Hematopoietic multipotent progenitor cell (in vitro differentiated cells): Measurements from ENCODE around the gene CCDC188. TPM values are rescaled to one million over a fixed set of nuclear protein-coding genes. Genes with fewer than 3 reads are reported as not detected.

Source experiments
- DNase-seq, 3 donors: peaks; one replicate each; pipeline ENCODE4 v3.0.0-alpha.2; 2011 to 2015; ENCODE audit warnings: low read depth in 2 of 3, low spot score in 2 of 3
- total RNA-seq: library from RNA; depleted of rRNA; stranded (reverse); fragments of >200 nt; gene quantifications from one replicate; pipeline ENCODE4 v1.2.3, GENCODE V29; 2012

Gene CCDC188
- total RNA-seq, 1 donor, result 1.6 TPM

DNA sequence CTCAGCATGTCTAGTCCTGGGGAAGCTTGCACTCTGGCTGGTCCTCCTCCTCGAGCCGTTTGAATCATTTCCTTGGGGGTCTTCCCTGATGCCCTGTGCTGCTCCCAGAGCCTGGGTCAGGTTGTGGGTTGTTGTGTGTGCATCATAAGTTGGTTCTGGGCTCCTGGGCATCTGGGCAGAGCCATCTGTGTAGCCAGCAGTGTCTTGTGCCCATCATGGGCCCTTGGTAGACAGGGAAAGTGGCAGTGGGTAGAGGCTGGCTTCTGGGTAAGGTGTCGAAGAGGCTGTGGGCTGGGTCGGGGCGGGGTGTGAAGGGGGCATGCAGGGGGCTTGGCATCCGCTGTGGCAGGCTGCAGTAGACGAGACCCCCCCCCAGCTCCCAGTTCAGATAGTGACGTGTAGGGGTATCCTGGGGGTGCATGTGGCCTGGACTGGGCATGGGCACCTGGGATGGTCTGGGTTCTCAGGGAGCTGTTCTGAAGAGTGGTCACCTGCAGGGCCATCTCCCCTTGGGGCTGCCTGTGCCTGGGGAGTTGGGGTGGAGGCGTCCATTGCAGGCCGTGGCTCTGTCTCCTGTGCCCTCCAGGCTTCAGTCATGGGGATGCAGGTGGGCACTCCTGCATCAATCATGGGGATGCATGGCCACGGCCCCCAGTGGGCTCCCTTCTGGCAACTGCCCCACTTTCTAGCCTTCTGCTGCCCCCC lies 26.6 kb downstream of the CCDC188 start:
- DNase-seq, result no peak

DNA sequence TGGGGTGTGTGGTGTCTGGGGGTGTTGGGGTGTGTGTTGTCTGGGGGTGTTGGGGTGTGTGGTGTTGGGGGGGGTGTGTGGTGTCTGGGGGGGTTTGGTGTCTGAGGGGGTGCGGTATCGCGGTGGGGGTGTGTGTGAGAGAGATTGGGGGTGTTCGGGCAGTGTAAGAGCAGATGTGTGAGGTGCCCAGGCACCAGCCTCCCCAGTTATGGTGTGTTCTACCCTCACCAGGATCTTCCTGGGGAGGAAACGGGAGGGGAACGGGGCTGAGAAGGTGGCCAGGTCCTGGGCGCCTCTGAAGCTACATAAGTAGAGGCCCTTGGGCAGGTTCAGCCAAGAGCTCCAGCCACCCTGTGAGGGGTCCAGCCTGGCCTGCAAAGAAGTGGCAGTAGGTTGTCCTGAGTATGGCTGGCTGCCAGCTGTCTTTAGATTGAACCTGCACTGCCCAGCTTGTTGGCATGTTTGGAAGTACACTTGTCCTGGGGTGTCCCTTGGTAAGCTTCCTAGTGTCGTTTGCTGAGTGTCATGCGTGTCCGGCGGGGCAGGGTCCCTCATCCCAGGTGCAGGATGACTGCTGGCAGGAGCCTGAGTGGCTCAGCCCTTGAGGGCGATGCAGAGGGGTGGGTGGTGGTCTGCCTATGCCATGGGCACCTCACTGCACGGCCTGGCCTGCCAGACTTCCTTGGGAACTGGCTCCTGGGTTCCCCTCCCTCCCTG lies 27.3 kb downstream of the CCDC188 start:
- DNase-seq, result no peak

DNA sequence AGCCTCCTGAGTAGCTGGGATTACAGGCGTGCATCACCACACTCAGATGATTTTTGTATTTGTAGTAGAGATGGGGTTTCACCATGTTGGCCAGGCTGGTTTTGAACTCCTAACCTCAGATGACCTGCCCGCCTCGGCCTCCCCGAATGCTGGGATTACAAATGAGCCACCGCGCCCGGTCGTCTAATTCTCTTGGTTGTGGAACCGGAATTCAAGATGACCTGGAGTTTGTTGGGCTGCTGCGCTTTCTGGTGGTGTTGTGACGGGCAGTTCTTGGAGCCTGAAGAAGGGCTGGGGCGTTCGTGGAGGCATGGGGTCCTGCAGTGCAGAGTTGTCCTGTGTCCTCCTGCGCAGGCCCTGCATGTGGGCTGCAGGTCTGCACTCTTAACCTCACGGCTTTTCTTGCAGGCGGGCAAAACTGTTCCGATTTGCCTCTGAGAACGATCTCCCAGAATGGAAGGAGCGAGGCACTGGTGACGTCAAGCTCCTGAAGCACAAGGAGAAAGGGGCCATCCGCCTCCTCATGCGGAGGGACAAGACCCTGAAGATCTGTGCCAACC lies 28.9 kb downstream of the CCDC188 start:
- DNase-seq, result no peak

DNA sequence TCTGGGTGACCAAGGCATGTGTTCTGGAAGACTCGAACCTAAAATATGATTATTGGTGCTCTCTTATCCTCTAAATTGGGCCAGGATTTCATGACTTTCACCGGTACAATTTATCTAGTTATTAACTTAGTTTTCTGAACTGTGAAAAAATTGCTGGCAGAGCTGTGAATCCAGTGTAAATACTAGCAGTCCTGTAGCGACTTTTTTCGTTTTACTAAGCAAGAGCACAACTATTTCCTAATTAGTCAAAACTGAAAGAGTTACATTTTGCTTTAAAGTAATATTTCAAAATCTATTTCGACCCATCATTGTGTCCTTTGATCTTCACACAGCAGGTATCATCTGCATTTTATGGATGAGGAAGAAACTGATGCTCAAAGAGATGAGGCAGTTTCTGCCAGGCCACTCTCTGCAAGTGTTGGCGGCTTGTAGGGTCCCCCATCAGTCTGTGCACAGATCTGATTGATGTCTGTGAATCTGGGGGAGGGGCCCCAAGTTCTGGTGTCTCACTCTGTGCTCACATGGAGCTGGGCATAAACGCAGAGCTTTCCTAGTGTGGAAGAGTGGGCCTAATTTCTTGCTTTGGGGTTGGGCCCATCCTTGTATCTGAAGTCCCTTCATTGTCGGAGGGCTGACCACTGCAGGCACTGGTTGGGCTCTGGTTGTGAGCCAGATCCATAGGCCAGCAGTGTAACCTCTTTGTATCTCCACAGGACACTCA lies 32.4 kb downstream of the CCDC188 start:
- DNase-seq, result no peak

DNA sequence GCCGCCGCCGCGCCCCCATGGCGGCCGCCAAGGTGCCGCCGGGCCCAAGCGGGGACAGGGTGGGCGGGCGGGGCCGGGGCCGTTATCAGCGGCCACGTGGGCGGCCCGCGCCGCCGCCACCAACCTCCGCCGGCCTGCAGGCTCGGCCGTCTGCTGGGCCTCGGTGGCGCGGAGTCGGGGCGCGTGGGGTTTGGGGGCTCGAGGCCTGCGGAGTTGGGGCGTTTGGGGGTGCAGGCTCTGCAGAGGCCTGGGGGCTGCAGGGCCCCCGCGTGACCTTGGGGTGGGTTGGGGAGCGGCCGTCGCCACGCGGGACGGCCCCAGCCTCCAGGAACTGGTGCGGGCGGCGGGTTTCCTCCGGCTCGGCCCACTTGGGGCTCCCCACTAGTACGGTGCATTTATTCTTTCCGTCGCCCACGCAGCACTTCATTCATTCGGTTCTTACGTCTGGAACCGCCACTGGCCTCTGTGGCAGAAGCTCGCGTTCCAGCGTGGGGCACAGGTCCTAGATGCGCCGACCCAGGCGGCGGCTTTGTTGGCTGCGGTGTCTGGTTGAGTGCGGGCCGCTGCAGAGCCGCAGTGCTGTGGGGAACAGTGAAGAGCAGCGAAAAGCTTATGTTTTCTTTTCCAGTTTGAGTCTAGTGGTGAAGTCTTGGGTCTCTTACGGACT lies 33.1 kb downstream of the CCDC188 start:
- DNase-seq, result peak in 2 of 3 donors; percentile 31 to 33

DNA sequence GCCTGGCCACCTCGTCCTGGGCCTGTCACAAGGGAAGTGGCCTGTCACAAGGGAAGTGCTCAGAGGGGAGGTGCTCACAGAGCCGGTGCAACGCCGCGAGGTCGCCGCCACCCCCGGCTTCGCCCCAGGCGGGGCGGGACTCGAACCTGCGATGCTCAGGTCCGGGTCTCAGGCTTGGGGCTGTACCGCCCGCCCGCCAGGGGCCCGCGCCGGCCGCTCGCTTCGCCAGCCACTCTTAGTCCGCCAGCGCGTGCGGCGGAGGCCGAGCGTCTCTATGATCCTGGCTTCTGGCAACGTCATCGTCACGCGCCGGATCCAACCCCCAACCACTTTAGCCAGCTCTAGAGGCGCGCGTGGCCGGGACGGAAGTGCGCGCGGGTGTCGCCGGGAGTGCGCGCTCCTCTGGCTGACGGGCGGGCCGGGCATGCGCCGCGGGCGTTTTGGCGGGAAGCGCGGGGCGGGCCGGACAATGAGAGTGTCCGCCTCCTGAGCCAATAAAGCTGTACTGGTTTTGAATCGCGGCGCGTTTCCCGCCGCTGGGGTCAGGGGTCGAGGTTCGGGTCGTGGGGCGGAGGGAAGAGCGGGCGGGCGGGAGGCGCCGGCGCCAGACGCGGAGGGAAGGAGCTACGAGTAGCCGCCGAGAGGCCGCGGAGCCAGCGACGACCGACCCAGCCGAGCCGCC lies 33.8 kb downstream of the CCDC188 start, which contains the start of gene TRMT2A:
Gene TRMT2A (minus strand): TSS at position 276 of the 682 bp plus-strand sequence. CDS start 320 bp downstream, outside the sequence.
- DNase-seq, result peak; percentile 95 to 99 (median 99)

DNA sequence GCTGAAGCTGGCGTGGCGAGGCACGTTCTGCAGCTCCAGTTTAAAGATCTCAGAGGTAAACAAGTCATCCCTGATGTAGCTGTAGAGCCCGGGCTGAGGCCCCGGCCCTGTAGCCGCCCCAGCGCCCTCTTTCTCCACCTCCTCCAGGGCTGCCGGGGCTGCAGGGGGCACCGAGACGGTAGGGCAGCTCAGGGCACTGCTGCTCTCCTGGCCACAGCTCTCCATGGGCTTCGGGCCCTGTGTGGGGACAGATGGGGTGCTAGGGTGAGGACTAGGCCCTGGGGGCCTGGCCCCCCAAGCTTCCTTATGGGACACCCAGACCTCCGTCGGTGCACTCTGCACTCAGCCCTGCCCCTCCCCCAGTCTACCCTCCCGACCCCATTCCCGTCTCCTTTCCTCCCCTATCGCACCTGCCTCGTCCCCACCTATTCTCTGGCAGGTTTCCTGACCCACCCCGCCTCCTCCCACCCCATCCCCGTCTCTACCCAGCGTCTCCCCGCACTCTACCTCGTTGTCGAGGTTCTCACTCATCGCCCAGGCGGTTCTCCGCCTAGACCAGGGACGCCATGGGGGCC lies 34.4 kb downstream of the CCDC188 start:
- DNase-seq, result peak in 2 of 3 donors; percentile 2 to 19

DNA sequence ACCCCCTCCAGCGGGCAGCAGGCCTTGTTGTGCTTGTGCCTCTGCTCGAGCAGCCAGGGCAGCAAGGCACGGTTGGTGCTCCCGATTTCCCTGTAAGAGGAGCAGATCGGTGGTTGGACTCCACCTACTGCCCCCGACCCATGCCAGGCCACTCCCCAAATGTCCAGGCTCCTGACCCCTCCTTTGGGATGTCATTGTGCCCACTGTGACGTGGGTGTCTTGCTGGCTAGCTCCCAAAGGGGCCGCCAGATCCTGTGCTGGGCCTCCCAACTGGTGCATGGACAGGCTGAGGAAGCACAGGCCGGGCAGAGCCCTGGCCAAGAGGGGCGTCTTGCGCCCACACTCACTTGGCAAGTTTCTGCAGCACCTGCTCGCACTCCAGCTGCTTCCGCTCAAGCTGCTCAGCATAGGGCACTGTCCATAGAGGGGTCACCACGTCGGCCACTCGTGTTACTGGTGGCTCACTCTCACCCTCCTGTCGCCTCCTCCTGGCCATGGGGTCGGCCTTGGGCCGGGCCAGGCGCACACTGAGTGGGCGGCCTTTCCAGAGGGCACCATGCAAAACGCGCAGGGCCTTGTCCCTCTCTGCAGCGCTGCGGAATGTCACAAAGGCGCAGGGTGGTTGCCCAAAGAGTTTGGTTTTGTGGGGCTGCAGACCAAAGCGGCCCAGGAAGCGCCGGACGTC lies 35.0 kb downstream of the CCDC188 start, which contains the start of gene RANBP1:
Gene RANBP1 (plus strand): TSS at position 414 of the 685 bp plus-strand sequence. CDS start 81 bp downstream, at position 495.
- no peak for DNase-seq

DNA sequence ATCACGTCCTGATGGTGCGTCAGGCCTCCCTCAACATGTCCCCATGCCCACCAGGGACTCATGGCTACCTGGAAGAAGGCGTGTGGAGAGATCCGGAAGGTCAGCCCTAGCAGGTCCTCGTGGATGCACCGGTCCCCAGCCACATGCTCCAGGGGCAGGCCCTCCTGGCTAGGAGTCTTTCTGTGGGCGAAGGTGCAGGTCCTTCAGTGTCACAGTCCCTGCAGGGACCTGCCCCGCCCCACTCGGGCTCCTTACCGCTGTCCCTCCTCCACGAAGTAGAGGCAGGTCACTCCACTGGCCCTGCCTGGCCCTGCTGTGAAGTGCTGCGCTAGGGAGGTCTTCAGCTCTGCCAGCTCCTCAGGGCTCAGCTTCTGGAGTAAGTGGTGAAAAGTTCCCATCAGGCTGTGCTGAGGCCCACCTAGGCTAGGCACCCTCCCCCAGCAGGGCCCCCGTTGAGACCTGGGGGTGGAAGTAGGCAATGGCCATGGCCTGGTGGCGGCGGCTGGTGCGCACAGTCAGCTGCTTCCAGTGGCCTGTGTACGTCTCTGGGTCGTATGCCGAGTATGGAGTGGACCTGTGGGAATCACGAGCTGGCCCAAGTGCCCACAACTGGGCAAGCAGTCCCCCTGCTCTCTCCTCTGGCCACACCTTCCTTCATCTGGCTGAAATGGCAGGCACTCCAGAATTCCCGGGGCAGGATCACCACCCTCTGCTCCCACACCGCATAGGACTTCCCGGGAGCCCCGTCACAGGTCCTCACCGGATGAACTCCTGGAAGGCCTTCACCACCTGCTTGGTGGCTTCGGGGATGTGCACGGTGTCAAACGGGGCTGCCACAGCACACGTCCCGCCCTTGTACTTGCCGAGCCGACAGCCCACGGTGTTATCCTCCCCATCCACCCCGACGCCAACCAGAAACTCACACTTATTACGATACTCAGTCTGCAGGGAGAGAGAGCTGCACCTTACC lies 36.1 kb downstream of the CCDC188 start:
- DNase-seq, result no peak

DNA sequence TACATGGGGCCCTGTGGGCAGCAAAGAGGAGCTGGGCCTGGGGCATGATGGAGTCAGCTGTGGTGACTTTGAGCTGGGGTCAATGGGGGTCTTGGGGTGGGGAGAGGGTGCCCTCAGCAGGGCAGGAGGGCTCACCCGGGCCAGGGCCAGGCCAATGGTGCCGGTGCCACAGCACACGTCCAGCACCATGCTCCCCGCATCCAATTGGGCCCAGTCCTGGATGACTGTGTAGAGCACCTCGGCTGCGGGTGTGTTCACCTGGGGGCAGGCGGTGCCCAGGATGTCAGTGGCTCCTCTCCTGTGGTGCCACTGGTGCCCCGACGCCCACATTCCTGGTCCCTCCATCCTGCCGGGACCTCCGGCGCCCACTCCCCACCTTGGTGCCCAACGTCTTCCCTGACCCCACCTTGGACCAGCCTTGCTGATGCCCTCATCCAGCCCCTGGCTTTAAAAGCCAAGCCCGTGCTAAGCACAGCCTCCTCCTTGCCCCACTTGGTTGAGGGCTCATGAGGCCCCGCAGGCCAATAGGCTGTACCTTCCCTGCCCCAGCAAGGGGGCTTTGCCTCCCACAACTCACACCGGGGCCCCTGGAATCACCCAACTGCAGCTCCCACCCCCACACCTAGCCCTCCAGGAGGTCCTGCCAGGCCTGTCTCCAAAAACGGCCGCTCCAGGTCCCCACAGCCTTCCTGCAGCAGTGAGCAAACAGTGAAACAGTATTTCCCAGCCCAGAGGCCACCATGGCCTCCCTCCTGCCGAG lies 37.1 kb downstream of the CCDC188 start:
- DNase-seq, result no peak

DNA sequence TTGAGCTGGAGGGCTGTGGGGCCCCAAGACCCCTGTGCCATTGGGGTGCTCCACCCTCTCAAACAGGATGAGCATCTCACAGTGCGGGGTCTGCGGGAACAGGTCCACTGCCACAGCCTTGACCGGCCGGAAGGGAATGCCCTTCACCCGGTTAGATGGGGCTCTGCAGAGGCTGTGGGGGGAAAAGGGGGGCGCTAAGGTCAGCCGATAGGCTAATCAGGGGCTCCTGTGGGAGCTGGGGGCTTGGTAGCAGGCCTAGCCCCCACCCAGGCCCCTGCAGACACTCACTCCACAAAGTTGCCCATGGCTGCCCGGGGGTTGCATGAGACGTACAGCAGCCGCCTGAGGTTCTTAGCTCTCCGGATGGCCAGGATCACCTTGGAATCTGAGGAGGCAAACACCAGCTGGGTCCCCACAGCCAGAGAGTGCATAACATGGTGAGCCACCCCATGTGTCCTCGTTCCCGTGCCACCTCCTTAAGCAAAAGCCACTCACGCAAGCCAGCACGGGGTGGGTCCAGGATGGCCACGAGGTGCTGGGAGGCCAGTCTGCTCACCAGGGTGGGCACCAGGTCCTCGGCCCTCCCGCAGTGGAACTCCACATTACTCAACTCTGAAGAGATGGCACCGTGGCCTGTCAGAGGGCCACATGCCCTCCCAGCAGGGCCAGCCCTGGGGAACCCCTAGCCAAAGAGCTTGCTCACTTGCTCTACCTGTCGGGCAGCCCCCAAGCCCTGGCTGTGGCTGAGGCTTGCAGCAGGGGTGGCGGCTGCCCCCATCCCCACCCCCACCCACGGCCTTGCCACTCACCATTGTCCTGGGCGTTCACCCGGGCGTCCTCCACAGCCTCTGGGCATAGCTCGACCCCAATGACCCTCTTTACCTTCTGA lies 38.0 kb downstream of the CCDC188 start:
- DNase-seq, result no peak

DNA sequence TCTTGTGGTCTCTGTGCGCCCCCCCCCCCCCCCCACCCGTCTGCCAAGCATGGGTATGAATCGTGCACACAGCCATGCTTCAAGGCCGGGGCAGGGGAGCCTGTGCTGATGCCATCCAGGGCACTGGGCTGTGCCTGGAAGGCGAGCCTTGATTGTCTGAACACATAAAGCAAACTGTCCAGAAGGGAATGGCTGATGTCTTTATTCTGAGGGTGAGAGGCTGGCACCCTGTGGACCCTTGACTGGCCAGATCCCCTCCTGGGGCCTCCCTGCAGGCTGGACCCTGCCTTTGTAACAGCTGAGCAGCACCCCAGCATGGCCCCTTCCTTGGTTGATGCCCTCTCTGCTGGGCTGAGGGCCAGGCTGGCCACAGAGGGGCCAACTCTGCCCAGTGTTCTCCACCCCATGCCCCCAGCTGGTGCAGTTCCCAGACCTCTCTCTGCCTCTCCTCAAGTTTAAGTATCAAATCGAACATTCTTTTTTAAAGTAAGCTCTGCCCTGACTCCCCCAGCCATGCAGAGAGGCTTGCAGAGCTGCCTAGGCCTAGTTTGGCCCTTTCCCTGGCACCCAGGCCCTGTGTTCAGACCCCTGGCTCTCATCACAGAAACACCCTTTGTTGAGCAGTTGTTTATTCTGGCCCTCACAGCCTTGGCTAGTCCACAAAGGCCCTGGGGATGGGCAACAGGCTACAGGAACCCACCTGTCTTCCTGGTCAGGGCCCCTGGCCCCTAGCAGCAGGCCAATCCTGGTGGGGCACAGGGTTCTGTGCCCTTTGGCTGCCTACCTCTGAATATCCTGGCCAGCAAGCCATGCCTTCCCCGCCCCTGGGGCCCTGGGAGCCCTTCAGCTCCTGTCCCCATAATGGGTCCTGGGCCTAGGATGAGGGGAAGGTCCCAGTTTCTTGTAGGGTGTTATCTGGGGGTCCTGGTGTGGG lies 38.9 kb downstream of the CCDC188 start:
- no peak for DNase-seq

DNA sequence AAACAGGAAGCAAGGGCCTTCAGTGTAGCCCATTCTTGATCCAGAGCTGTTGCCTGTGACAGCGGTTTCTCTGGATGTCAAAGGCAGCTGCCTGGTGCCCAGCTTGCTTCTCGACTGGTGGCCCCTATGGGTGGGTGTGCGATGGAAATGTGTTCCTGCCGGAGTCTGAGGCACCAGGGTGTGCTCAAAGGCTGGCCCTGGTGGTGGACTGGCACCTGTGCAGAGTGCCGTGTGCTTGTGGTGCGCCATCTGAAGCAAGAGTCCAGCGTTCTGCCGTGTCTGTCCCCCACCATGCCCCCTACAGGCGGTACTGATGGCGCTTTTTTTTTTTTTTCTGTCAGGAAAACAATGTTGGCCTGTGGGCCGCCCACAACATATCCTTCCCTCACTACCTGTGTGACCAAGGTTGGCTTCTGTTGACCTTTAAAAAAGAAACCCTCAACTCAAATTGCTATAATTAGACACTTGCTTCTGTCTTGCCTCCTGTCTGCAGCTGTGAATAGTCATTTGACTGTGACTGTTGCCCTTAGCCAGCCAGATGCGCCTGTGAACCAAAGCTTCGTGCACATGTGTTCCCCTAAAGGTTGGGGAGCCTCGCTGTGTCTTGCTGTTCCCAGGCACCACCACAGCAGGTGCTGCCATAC lies 39.7 kb downstream of the CCDC188 start:
- DNase-seq, result peak in 2 of 3 donors; percentile 50 to 53

DNA sequence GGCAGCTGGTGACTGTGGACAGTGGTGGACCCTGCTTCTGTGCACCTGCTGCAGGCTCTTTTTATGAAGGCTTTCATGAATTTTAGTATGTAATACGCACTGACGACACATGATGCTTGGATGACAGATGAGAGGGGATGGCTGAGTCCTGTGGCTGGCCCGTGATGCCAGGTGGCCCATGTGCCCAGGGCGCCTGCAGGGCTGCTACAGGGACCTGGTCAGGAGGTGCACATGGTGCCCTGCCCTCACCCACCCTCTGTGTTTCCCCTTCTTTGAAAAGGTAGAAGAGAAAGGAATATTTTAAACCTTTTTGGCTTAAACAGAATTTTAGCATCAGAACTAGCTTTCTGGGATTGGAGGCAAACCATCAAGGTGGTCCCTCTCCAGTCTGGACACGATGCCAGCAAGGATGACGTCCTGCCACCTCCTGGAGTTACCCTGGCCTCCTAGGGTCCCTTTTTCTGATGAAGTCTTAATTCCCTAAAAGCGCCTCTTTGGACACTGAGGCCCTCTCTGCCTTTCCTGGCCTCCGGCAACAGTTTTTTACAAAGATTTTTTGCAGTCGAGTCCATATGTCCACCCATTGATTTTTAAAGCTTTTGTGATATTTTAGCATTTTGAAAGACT lies 40.4 kb downstream of the CCDC188 start:
- DNase-seq, result no peak
